Keratinocyte (primary cell): ENCODE data around the gene PLBD2. TPM values are rescaled to one million over a fixed set of nuclear protein-coding genes. Genes with fewer than 3 reads are reported as not detected.

Experiments
- DNase-seq: peaks from one replicate; pipeline ENCODE4 v3.0.0-alpha.2; 2011; ENCODE audit warnings: low read depth, missing footprints, low spot score
- FAIRE-seq: peaks from 2 replicates; lab custom pipeline; 2011; peaks lifted over from hg19 to GRCh38; lab: Jason Lieb, UNC
- H2AFZ ChIP-seq: 2 replicates; pipeline ENCODE4 v1.6.0; 2012; ENCODE audit warnings: low read length, control low read depth, inconsistent platforms; ENCODE audit not compliant: control insufficient read depth
- H3K27ac ChIP-seq: 2 replicates; pipeline ENCODE4 v1.5.1; 2011; ENCODE audit warnings: low read length; ENCODE audit not compliant: control insufficient read depth, insufficient read depth
- H3K27me3 ChIP-seq: 3 replicates; pipeline ENCODE4 v1.6.0; 2011; ENCODE audit warnings: low read length; ENCODE audit not compliant: control insufficient read depth, insufficient read depth; ENCODE audit errors: extremely low read depth
- H3K36me3 ChIP-seq, 2 experiments: 2 replicates in 1 of 2; 3 replicates in 1 of 2; pipeline ENCODE4 v1.5.1; 2011; ENCODE audit warnings: low read length in 2 of 2, mild to moderate bottlenecking in 1 of 2; ENCODE audit not compliant: control insufficient read depth in 2 of 2, insufficient read depth in 2 of 2; ENCODE audit errors: extremely low read depth in 1 of 2
- H3K4me1 ChIP-seq: 3 replicates; pipeline ENCODE4 v1.5.1; 2011; ENCODE audit warnings: low read length; ENCODE audit not compliant: control insufficient read depth, insufficient read depth; ENCODE audit errors: extremely low read depth
- H3K4me2 ChIP-seq: 3 replicates; pipeline ENCODE4 v1.6.0; 2011; ENCODE audit warnings: low read depth, low read length; ENCODE audit not compliant: control insufficient read depth, insufficient read depth; ENCODE audit errors: extremely low read depth
- H3K4me3 ChIP-seq, 3 experiments: fragments of 200-600 bp in 1 of 3; sonication (generic) in 1 of 3; 2 replicates in 2 of 3; 3 replicates in 1 of 3; pipeline ENCODE4 v1.5.1; 2011 to 2016; ENCODE audit warnings: low read length in 3 of 3, mild to moderate bottlenecking in 3 of 3, control low read depth in 2 of 3, inconsistent platforms in 1 of 3, low read depth in 1 of 3, mixed read lengths in 1 of 3, mixed run types in 1 of 3, moderate library complexity in 1 of 3; ENCODE audit not compliant: control insufficient read depth in 2 of 3, insufficient read depth in 2 of 3; ENCODE audit errors: extremely low read depth in 1 of 3
- H3K79me2 ChIP-seq: 2 replicates; pipeline ENCODE4 v1.6.0; 2012; ENCODE audit warnings: low read length; ENCODE audit not compliant: control insufficient read depth, insufficient read depth
- H3K9ac ChIP-seq: 3 replicates; pipeline ENCODE4 v1.6.0; 2011; ENCODE audit warnings: low read length; ENCODE audit not compliant: control insufficient read depth, insufficient read depth; ENCODE audit errors: extremely low read depth
- H3K9me1 ChIP-seq: 3 replicates; pipeline ENCODE4 v1.6.0; 2011; ENCODE audit warnings: low read length; ENCODE audit not compliant: control insufficient read depth, insufficient read depth; ENCODE audit errors: extremely low read depth
- H3K9me3 ChIP-seq: 2 replicates; pipeline ENCODE4 v1.5.1; 2012; ENCODE audit warnings: low read depth, low read length; ENCODE audit not compliant: control insufficient read depth
- H4K20me1 ChIP-seq: 3 replicates; pipeline ENCODE4 v1.6.0; 2011; ENCODE audit warnings: low read length; ENCODE audit not compliant: control insufficient read depth, insufficient read depth; ENCODE audit errors: extremely low read depth
- CTCF ChIP-seq, 3 experiments: IDR thresholded peaks in 1 of 3; conservative IDR thresholded peaks in 1 of 3; optimal IDR thresholded peaks in 1 of 3; 2 replicates in 2 of 3; 3 replicates in 1 of 3; pipeline versions ENCODE3 to v1.5.1; 2011; ENCODE audit warnings: low read length in 3 of 3, mild to moderate bottlenecking in 3 of 3, moderate library complexity in 2 of 3, control low read depth in 1 of 3, inconsistent platforms in 1 of 3; ENCODE audit not compliant: insufficient read depth in 2 of 3; ENCODE audit errors: extremely low read depth in 1 of 3
- EZH2 ChIP-seq: IDR thresholded peaks from one replicate; pipeline ENCODE4 v1.6.1; 2012; ENCODE audit warnings: inconsistent platforms, mild to moderate bottlenecking, low read length, moderate library complexity
- dilution Hi-C: fragments of 300-500 bp; cut with MboI; formaldehyde crosslinking; loops from one replicate; pipeline ENCODE4 v1.7.0; 2020; ENCODE audit warnings: low sequenced_read_pairs; ENCODE audit not compliant: extremely low pct_ligation_motif_present
- polyA plus RNA-seq, 5 experiments: library from polyadenylated mRNA; depleted of rRNA in 3 of 5; stranded (reverse) in 3 of 5; stranded (forward) in 1 of 5; unstranded in 1 of 5; fragments of >200 nt; gene quantifications; 1 replicate in 1 of 5; 2 replicates in 3 of 5; 3 replicates in 1 of 5; pipeline versions ENCODE4 v1.2.1 to v1.2.3, GENCODE V29; 2011 to 2012; ENCODE audit warnings: missing spikeins in 2 of 5, low read depth in 1 of 5, low replicate concordance in 1 of 5

PLBD2 gene
- polyA plus RNA-seq, 1 donor (not counting 4 experiments of a cell fraction or from before 2014, with no cell fraction given), result 12.9 TPM

DNA sequence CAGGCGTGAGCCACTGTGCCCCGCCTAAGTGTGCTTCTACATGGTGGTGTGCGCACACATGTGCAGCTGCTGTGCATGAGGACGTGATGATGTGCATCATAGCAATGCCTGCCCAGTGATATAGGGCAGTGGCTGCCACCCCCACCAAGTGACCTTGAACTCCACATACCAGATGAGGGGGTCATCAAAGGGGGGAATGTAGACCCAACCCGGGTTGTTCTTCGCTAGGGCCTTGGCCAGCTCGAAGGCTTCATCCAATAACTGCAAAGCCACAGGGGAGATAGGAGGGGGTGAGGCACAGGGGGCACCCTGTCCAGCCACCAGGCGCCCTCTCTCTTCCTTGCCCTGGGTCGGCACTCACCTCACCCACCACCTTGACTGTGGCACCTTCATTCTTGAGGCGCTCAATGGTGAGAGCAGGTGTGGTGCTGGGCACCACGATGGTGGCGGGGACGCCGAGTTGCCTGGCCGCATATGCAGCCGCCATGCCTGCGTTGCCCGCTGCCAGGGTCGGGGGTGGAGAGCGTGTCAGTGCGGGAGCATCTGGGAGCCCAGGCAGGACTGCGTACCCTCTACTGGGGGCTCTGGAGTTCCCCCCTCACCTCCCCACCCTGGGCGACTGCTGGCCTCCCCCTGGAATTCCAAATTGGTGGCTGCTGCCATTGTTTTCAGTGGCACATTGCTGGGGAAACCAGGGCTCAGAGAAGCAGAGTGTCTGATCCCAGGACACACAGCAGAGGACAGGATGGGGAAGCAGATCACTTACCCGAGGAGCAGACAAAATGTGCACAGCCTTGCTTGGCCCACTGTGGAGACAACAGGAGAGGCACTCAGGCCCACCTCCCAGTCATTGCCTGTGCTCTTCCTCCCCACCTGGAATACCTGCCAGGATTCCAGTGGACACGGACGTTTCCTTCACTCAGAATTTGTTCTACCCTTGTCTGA, 40.2 kb downstream of the PLBD2 start:
- Histone ChIP-seq H3K36me3 (no peaks in the 10 kb centered on the region), H3K27ac (no peak overlapping the region), H3K4me3 (no peak overlapping the region), H4K20me1 (no peaks in the 10 kb centered on the region), H3K9ac (no peak overlapping the region), H3K79me2 (no peaks in the 10 kb centered on the region), H3K9me1 (no peaks in the 10 kb centered on the region), H3K4me2 (no peak overlapping the region), H3K9me3 (no peaks in the 10 kb centered on the region), H3K4me1 (no peaks in the 10 kb centered on the region), H2AFZ (no peak overlapping the region), H3K27me3 (no peaks in the 10 kb centered on the region)
- TF ChIP-seq CTCF (optimal IDR thresholded peaks at IDR 0.05 in 1 of 3, IDR thresholded peaks at IDR 0.05 in 1 of 3, conservative IDR thresholded peaks at IDR 0.05 in 1 of 3; ENCODE audit: extremely low read depth in 1 of 3, insufficient read depth in 2 of 3, low read length in 3 of 3), result no peak
- TF ChIP-seq EZH2, result no peak
- dilution Hi-C loops, result no loop called here
- DNase-seq (no peak), FAIRE-seq (no peak)

DNA sequence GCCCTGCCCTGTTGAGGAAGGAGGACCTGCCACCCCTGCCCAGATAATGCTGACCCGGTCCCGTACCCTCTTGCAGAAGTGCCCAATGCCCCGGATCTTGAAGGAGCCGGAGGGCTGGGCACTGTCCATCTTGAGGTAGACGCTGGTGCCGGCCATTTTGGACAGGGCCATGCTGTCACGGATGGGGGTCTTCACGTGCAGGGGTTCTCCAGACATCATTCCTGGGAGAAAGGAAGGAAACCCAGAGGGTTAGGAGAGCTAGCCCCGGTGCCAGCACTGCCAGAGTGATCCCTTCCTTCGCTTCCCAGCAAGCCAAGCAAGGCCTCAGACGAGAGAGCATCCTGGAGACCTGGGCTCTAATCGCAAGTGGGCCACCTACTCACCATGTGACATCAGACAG, 41.1 kb downstream of the PLBD2 start:
- H3K27ac ChIP-seq, result no peak overlapping the region
- H3K4me2 ChIP-seq, result no peak overlapping the region
- no peaks in the 10 kb centered on the region for H3K4me1 ChIP-seq
- H3K27me3 ChIP-seq, result no peaks in the 10 kb centered on the region
- no peak overlapping the region for H2AFZ ChIP-seq
- DNase-seq (no peak), FAIRE-seq (no peak)
- dilution Hi-C loops, result no loop called here
- H3K9ac ChIP-seq, result no peak overlapping the region
- H3K4me3 ChIP-seq, result no peak overlapping the region
- no peaks in the 10 kb centered on the region for H3K36me3 ChIP-seq
- TF ChIP-seq EZH2, result no peak
- TF ChIP-seq CTCF (optimal IDR thresholded peaks at IDR 0.05 in 1 of 3, IDR thresholded peaks at IDR 0.05 in 1 of 3, conservative IDR thresholded peaks at IDR 0.05 in 1 of 3; ENCODE audit: extremely low read depth in 1 of 3, insufficient read depth in 2 of 3, low read length in 3 of 3), result no peak
- no peaks in the 10 kb centered on the region for H3K79me2 ChIP-seq
- H3K9me1 ChIP-seq, result no peaks in the 10 kb centered on the region
- H4K20me1 ChIP-seq, result no peaks in the 10 kb centered on the region
- H3K9me3 ChIP-seq, result no peaks in the 10 kb centered on the region
